NT2/D1 (cell line): ENCODE data around the gene RMI2.
"Not testable (repeated sequence)": the region's sequence is repeated elsewhere in the genome, so short reads cannot be mapped to it uniquely, and the experiment has no call there.

Experiments
- DNase-seq: peaks from one replicate; pipeline ENCODE4 v3.0.0-alpha.2; 2011; ENCODE audit warnings: low read depth, low spot score
- H3K27me3 ChIP-seq: 2 replicates; pipeline ENCODE4 v1.6.0; 2011; ENCODE audit warnings: mild to moderate bottlenecking; ENCODE audit not compliant: insufficient read length, insufficient read depth
- H3K36me3 ChIP-seq: 2 replicates; pipeline ENCODE4 v1.6.1; 2011; ENCODE audit warnings: mild to moderate bottlenecking, low read length, mixed read lengths; ENCODE audit not compliant: insufficient read depth, insufficient read length
- H3K4me1 ChIP-seq: 2 replicates; pipeline ENCODE4 v1.5.1; 2011; ENCODE audit not compliant: insufficient read depth, insufficient read length
- H3K4me3 ChIP-seq: 2 replicates; pipeline ENCODE4 v1.5.1; 2011; ENCODE audit warnings: low read depth; ENCODE audit not compliant: insufficient read length
- H3K9ac ChIP-seq: 2 replicates; pipeline ENCODE4 v1.6.0; 2011; ENCODE audit warnings: low read depth; ENCODE audit not compliant: insufficient read length
- H3K9me3 ChIP-seq: 2 replicates; pipeline ENCODE4 v1.5.1; 2011; ENCODE audit warnings: mild to moderate bottlenecking, low read length; ENCODE audit not compliant: insufficient read depth
- SUZ12 ChIP-seq: IDR thresholded peaks from 2 replicates; pipeline ENCODE4 v1.6.1; 2011; ENCODE audit not compliant: insufficient read length, insufficient read depth; ENCODE audit errors: extremely low read depth
- YY1 ChIP-seq: IDR thresholded peaks from 2 replicates; pipeline ENCODE4 v1.6.1; 2011; ENCODE audit not compliant: insufficient read length, insufficient read depth
- ZNF274 ChIP-seq: IDR thresholded peaks from 2 replicates; pipeline ENCODE4 v1.6.1; 2011; ENCODE audit warnings: mild to moderate bottlenecking, low read depth, low read length

Gene RMI2

GRCh38 chr16:11372073-11372828 lies 27.0 kb downstream of the RMI2 start:
- Histone ChIP-seq H3K9me3 (no peaks in the 10 kb centered on the region), H3K9ac (no peak overlapping the region), H3K4me3 (no peak overlapping the region), H3K27me3 (no peaks in the 10 kb centered on the region), H3K36me3 (no peaks in the 10 kb centered on the region), H3K4me1 (peaks cover 2% of the 10 kb centered on the region)
- no peak for DNase-seq
- TF ChIP-seq ZNF274 (no peak), SUZ12 (no peak), YY1 (no peak)

GRCh38 chr16:11372829-11373306 lies 27.6 kb downstream of the RMI2 start:
- Histone ChIP-seq H3K9ac (no peak overlapping the region), H3K9me3 (no peaks in the 10 kb centered on the region), H3K4me3 (no peak overlapping the region), H3K36me3 (no peaks in the 10 kb centered on the region), H3K4me1 (peaks cover 2% of the 10 kb centered on the region), H3K27me3 (no peaks in the 10 kb centered on the region)
- no peak for DNase-seq
- TF ChIP-seq ZNF274 (no peak), YY1 (no peak), SUZ12 (no peak)

- TF ChIP-seq ZNF274 (no peak), SUZ12 (no peak), YY1 (no peak)
- Histone ChIP-seq H3K36me3 (no peaks in the 10 kb centered on the region), H3K9ac (no peak overlapping the region), H3K4me1 (peaks cover 2% of the 10 kb centered on the region), H3K27me3 (no peaks in the 10 kb centered on the region), H3K9me3 (no peaks in the 10 kb centered on the region), H3K4me3 (no peak overlapping the region)
- DNase-seq: no peak
These were observed 29.0 kb downstream of the RMI2 start for GRCh38 chr16:11374255-11374654.

GRCh38 chr16:11377154-11377553 lies 31.9 kb downstream of the RMI2 start:
- H3K9ac ChIP-seq: no peak overlapping the region
- H3K4me3 ChIP-seq: no peak overlapping the region
- no peaks in the 10 kb centered on the region for H3K9me3 ChIP-seq
- no peak for TF ChIP-seq YY1
- no peak for TF ChIP-seq SUZ12
- TF ChIP-seq ZNF274: no peak
- no peaks in the 10 kb centered on the region for H3K27me3 ChIP-seq
- no peaks in the 10 kb centered on the region for H3K36me3 ChIP-seq
- no peaks in the 10 kb centered on the region for H3K4me1 ChIP-seq
- no peak for DNase-seq

GRCh38 chr16:11378951-11379350 lies 33.7 kb downstream of the RMI2 start:
- H3K9me3 ChIP-seq, H3K27me3 ChIP-seq, H3K36me3 ChIP-seq, H3K4me3 ChIP-seq, H3K9ac ChIP-seq, DNase-seq, H3K4me1 ChIP-seq: not testable (repeated sequence)

- Histone ChIP-seq H3K36me3 (no peaks in the 10 kb centered on the region), H3K9me3 (no peaks in the 10 kb centered on the region), H3K4me1 (peaks cover 4% of the 10 kb centered on the region), H3K27me3 (no peaks in the 10 kb centered on the region), H3K4me3 (no peak overlapping the region), H3K9ac (no peak overlapping the region)
- no peak for DNase-seq
- TF ChIP-seq SUZ12: no peak
- TF ChIP-seq ZNF274: no peak
- TF ChIP-seq YY1: no peak
These were observed 34.2 kb downstream of the RMI2 start for GRCh38 chr16:11379420-11379819.

GRCh38 chr16:11380836-11381235 lies 35.6 kb downstream of the RMI2 start:
- no peaks in the 10 kb centered on the region for H3K9me3 ChIP-seq
- TF ChIP-seq ZNF274 (no peak), YY1 (no peak), SUZ12 (no peak)
- no peak overlapping the region for H3K9ac ChIP-seq
- no peaks in the 10 kb centered on the region for H3K27me3 ChIP-seq
- no peak for DNase-seq
- no peaks in the 10 kb centered on the region for H3K36me3 ChIP-seq
- no peak overlapping the region for H3K4me3 ChIP-seq
- peaks cover 10% of the 10 kb centered on the region for H3K4me1 ChIP-seq
